ENCODE results near the gene DDIAS.
"Not testable (repeated sequence)": the region's sequence is repeated elsewhere in the genome, so short reads cannot be mapped to it uniquely, and the experiment has no call there.

Gene DDIAS

GRCh38 chr11:82955736-82956453 is 54.4 kb downstream of the DDIAS start:
- not testable (repeated sequence) for H3K4me3 ChIP-seq (ENCODE audit: low read length); H3K9ac ChIP-seq (ENCODE audit: low read length); H3K4me1 ChIP-seq (ENCODE audit: control insufficient read depth, low read depth, low read length); H3K9me3 ChIP-seq (ENCODE audit: control insufficient read depth, low read depth, low read length); H3K27ac ChIP-seq (ENCODE audit: low read length); H3K36me3 ChIP-seq (ENCODE audit: control insufficient read depth, low read depth, low read length); H3K27me3 ChIP-seq (ENCODE audit: control insufficient read depth, insufficient read depth, low read length)

- Histone ChIP-seq H3K4me1 (ENCODE audit: control insufficient read depth, low read depth, low read length) (peaks cover 5% of the 10 kb centered on the region), H3K36me3 (ENCODE audit: control insufficient read depth, low read depth, low read length) (no peaks in the 10 kb centered on the region), H3K27me3 (ENCODE audit: control insufficient read depth, insufficient read depth, low read length) (no peaks in the 10 kb centered on the region), H3K9me3 (ENCODE audit: control insufficient read depth, low read depth, low read length) (no peaks in the 10 kb centered on the region), H3K9ac (ENCODE audit: low read length) (no peak overlapping the region), H3K27ac (ENCODE audit: low read length) (no peak overlapping the region), H3K4me3 (ENCODE audit: low read length) (no peak overlapping the region)
These were observed 58.6 kb downstream of the DDIAS start for GRCh38 chr11:82959987-82960778.

DNA sequence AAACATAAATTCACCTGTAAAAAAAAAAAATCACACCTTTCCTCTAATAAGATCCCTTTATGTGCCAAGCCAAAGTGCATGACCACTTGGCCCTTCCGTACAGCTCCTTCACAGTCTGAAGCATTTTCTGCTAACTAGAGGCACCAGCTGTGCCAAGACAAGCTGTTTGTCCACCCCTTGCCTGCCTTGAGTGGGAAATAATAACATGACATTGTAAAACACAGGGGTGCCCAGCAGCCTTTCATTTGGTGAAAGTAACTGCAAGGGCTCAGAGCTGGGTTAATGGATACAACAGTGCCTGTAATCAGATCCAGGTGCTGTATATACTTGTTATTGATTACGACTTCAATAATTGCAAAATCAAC is 59.2 kb downstream of the DDIAS start:
- Histone ChIP-seq H3K4me1 (ENCODE audit: control insufficient read depth, low read depth, low read length) (peaks cover 4% of the 10 kb centered on the region), H3K36me3 (ENCODE audit: control insufficient read depth, low read depth, low read length) (no peaks in the 10 kb centered on the region), H3K4me3 (ENCODE audit: low read length) (no peak overlapping the region), H3K27me3 (ENCODE audit: control insufficient read depth, insufficient read depth, low read length) (no peaks in the 10 kb centered on the region), H3K27ac (ENCODE audit: low read length) (no peak overlapping the region), H3K9ac (ENCODE audit: low read length) (no peak overlapping the region), H3K9me3 (ENCODE audit: control insufficient read depth, low read depth, low read length) (no peaks in the 10 kb centered on the region)

GRCh38 chr11:82962021-82962420 is 60.5 kb downstream of the DDIAS start:
- H3K4me3 ChIP-seq (ENCODE audit: low read length); H3K9ac ChIP-seq (ENCODE audit: low read length); H3K27me3 ChIP-seq (ENCODE audit: control insufficient read depth, insufficient read depth, low read length); H3K4me1 ChIP-seq (ENCODE audit: control insufficient read depth, low read depth, low read length); H3K27ac ChIP-seq (ENCODE audit: low read length); H3K36me3 ChIP-seq (ENCODE audit: control insufficient read depth, low read depth, low read length); H3K9me3 ChIP-seq (ENCODE audit: control insufficient read depth, low read depth, low read length): not testable (repeated sequence)

DNA sequence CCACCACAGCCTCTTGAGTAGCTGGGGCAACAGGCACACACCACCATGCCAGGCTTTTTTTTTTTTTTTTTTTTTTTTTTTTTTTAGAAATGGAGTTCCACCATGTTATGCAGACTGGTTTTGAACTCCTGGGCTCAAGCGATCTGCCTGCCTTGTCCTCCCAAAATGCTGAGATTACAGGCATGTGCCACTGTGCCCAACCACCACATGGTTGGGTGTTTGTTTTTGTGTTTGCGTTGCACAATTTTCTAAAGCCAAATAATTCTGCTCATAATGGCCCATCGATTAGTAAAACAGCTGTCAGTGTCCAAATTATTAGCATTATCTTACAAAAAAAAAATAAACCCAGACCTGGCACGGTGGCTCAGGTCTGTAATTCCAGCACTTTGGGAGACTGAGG is 65.8 kb downstream of the DDIAS start:
- Histone ChIP-seq H3K9ac (ENCODE audit: low read length) (no peak overlapping the region), H3K4me1 (ENCODE audit: control insufficient read depth, low read depth, low read length) (no peaks in the 10 kb centered on the region), H3K27ac (ENCODE audit: low read length) (no peak overlapping the region), H3K36me3 (ENCODE audit: control insufficient read depth, low read depth, low read length) (no peaks in the 10 kb centered on the region), H3K4me3 (ENCODE audit: low read length) (no peak overlapping the region), H3K9me3 (ENCODE audit: control insufficient read depth, low read depth, low read length) (no peaks in the 10 kb centered on the region), H3K27me3 (ENCODE audit: control insufficient read depth, insufficient read depth, low read length) (no peaks in the 10 kb centered on the region)

GRCh38 chr11:82969811-82970210 is 68.3 kb downstream of the DDIAS start:
- Histone ChIP-seq H3K36me3 (ENCODE audit: control insufficient read depth, low read depth, low read length) (no peaks in the 10 kb centered on the region), H3K4me3 (ENCODE audit: low read length) (no peak overlapping the region), H3K9ac (ENCODE audit: low read length) (no peak overlapping the region), H3K27me3 (ENCODE audit: control insufficient read depth, insufficient read depth, low read length) (no peaks in the 10 kb centered on the region), H3K4me1 (ENCODE audit: control insufficient read depth, low read depth, low read length) (no peaks in the 10 kb centered on the region), H3K27ac (ENCODE audit: low read length) (no peak overlapping the region), H3K9me3 (ENCODE audit: control insufficient read depth, low read depth, low read length) (no peaks in the 10 kb centered on the region)

- H3K9ac ChIP-seq (ENCODE audit: low read length); H3K4me3 ChIP-seq (ENCODE audit: low read length); H3K9me3 ChIP-seq (ENCODE audit: control insufficient read depth, low read depth, low read length); H3K4me1 ChIP-seq (ENCODE audit: control insufficient read depth, low read depth, low read length); H3K36me3 ChIP-seq (ENCODE audit: control insufficient read depth, low read depth, low read length); H3K27ac ChIP-seq (ENCODE audit: low read length); H3K27me3 ChIP-seq (ENCODE audit: control insufficient read depth, insufficient read depth, low read length): not testable (repeated sequence)
These were observed 69.1 kb downstream of the DDIAS start for GRCh38 chr11:82970507-82971083.

DNA sequence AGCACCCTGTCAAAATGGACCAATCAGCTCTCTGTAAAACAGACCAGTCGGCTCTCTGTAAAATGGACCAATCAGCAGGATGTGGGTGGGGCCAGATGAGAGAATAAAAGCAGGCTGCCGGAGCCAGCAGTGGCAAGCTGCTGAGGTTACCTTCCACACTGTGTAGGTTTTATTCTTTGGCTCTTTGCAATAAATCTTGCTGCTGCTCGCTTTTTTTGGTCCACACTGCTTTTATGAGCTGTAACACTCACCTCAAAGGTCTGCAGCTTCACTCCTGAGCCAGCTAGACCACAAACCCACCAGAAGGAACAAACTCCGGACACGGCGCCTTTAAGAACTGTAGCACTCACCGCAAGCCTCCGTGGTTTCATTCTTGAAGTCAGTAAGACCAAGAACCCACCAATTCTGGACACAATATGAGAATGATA is 70.0 kb downstream of the DDIAS start:
- not testable (repeated sequence) for H3K27ac ChIP-seq (ENCODE audit: low read length); H3K27me3 ChIP-seq (ENCODE audit: control insufficient read depth, insufficient read depth, low read length); H3K9me3 ChIP-seq (ENCODE audit: control insufficient read depth, low read depth, low read length); H3K4me3 ChIP-seq (ENCODE audit: low read length); H3K4me1 ChIP-seq (ENCODE audit: control insufficient read depth, low read depth, low read length); H3K36me3 ChIP-seq (ENCODE audit: control insufficient read depth, low read depth, low read length); H3K9ac ChIP-seq (ENCODE audit: low read length)

GRCh38 chr11:82972103-82972502 is 70.6 kb downstream of the DDIAS start:
- H3K27me3 ChIP-seq (ENCODE audit: control insufficient read depth, insufficient read depth, low read length) = no peaks in the 10 kb centered on the region
- no peaks in the 10 kb centered on the region for H3K4me1 ChIP-seq (ENCODE audit: control insufficient read depth, low read depth, low read length)
- no peaks in the 10 kb centered on the region for H3K9me3 ChIP-seq (ENCODE audit: control insufficient read depth, low read depth, low read length)
- no peak overlapping the region for H3K9ac ChIP-seq (ENCODE audit: low read length)
- H3K27ac ChIP-seq (ENCODE audit: low read length) = no peak overlapping the region
- no peak overlapping the region for H3K4me3 ChIP-seq (ENCODE audit: low read length)
- H3K36me3 ChIP-seq (ENCODE audit: control insufficient read depth, low read depth, low read length) = no peaks in the 10 kb centered on the region

DNA sequence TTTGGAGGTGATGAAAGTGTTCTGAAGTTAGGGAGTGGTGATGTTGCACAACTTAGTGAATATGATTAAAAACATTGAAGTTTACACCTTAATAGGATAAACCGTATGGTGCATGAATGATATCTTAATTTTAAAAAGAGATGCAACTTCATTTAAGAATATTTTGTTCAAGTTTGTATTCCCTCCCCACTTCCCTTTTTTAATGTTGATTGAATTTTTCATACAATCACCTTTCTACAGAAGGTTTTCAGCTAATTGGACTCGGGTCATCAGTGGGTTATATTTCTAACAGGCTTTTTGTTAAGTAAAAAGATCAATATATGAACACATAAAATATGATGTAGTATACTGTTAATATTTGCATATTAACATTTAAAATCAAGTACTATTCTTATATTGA is 72.6 kb downstream of the DDIAS start:
- Histone ChIP-seq H3K27me3 (ENCODE audit: control insufficient read depth, insufficient read depth, low read length) (no peaks in the 10 kb centered on the region), H3K9me3 (ENCODE audit: control insufficient read depth, low read depth, low read length) (no peaks in the 10 kb centered on the region), H3K36me3 (ENCODE audit: control insufficient read depth, low read depth, low read length) (no peaks in the 10 kb centered on the region), H3K4me3 (ENCODE audit: low read length) (no peak overlapping the region), H3K27ac (ENCODE audit: low read length) (no peak overlapping the region), H3K4me1 (ENCODE audit: control insufficient read depth, low read depth, low read length) (no peaks in the 10 kb centered on the region), H3K9ac (ENCODE audit: low read length) (no peak overlapping the region)

GRCh38 chr11:82974851-82975250 is 73.3 kb downstream of the DDIAS start:
- H3K9me3 ChIP-seq (ENCODE audit: control insufficient read depth, low read depth, low read length) = no peaks in the 10 kb centered on the region
- H3K4me1 ChIP-seq (ENCODE audit: control insufficient read depth, low read depth, low read length) = no peaks in the 10 kb centered on the region
- H3K27me3 ChIP-seq (ENCODE audit: control insufficient read depth, insufficient read depth, low read length) = no peaks in the 10 kb centered on the region
- no peak overlapping the region for H3K27ac ChIP-seq (ENCODE audit: low read length)
- no peaks in the 10 kb centered on the region for H3K36me3 ChIP-seq (ENCODE audit: control insufficient read depth, low read depth, low read length)
- no peak overlapping the region for H3K9ac ChIP-seq (ENCODE audit: low read length)
- no peak overlapping the region for H3K4me3 ChIP-seq (ENCODE audit: low read length)

DNA sequence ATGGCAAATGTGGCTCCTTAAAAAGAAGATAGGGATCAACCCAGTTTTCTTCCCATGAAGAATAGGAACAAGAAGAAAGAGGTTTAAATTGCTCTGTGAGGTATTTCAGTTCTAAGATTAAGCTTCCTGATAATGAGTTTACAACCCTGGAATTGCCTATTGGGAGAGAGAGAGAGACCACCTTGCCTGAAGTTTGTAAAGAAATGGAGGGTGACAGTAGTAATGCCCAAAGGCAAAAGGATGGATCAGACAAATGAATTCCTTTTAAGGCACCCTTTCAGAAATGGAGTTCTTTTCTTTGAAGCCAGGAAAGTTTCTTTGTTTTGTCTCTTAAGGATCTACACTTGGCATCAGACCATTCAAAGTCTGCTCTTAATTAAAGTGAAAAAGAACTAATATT is 74.3 kb downstream of the DDIAS start:
- H3K9ac ChIP-seq (ENCODE audit: low read length) = no peak overlapping the region
- H3K27ac ChIP-seq (ENCODE audit: low read length) = no peak overlapping the region
- no peaks in the 10 kb centered on the region for H3K36me3 ChIP-seq (ENCODE audit: control insufficient read depth, low read depth, low read length)
- no peaks in the 10 kb centered on the region for H3K4me1 ChIP-seq (ENCODE audit: control insufficient read depth, low read depth, low read length)
- H3K9me3 ChIP-seq (ENCODE audit: control insufficient read depth, low read depth, low read length) = no peaks in the 10 kb centered on the region
- no peaks in the 10 kb centered on the region for H3K27me3 ChIP-seq (ENCODE audit: control insufficient read depth, insufficient read depth, low read length)
- H3K4me3 ChIP-seq (ENCODE audit: low read length) = no peak overlapping the region
